Esophagus squamous epithelium (tissue), 5 donors: ENCODE measurements around the gene IFT27. TPM values are rescaled to one million over a fixed set of nuclear protein-coding genes. Genes with fewer than 3 reads are reported as not detected.

Source experiments
- DNase-seq: peaks from one replicate; lab custom pipeline; 2025; lab: John Stamatoyannopoulos, UW
- H3K27ac ChIP-seq, 4 donors: fragments of 200-600 bp; sonication (generic); one replicate each; pipeline ENCODE4 v1.5.1; 2016 to 2019; ENCODE audit warnings: mild to moderate bottlenecking in 1 of 4
- H3K27me3 ChIP-seq, 4 donors: fragments of 200-600 bp; sonication (generic); 1 replicate in 3 of 4; 2 replicates in 1 of 4; pipeline versions ENCODE4 v1.5.1 to v1.6.0; 2017 to 2021; ENCODE audit warnings: antibody characterized with exemption in 1 of 4
- H3K36me3 ChIP-seq, 3 donors: fragments of 200-600 bp; sonication (generic); one replicate each; pipeline ENCODE4 v1.5.1; 2016 to 2019
- H3K4me1 ChIP-seq, 3 donors: fragments of 200-600 bp; sonication (generic); one replicate each; pipeline ENCODE4 v1.5.1; 2017 to 2019
- H3K4me3 ChIP-seq, 4 donors: fragments of 200-600 bp; sonication (generic); 1 replicate in 3 of 4; 2 replicates in 1 of 4; pipeline ENCODE4 v1.5.1; 2016 to 2019; ENCODE audit warnings: mild to moderate bottlenecking in 2 of 4, moderate library complexity in 1 of 4
- H3K9me3 ChIP-seq, 3 donors: fragments of 200-600 bp; sonication (generic); one replicate each; pipeline ENCODE4 v1.5.1; 2016 to 2019
- WGBS, 2 donors: methylation state at CpG; one replicate each; pipeline ENCODE4 v1.1.5; 2018; 5-methylcytosine and 5-hydroxymethylcytosine counted together
- intact Hi-C: fragments of 100-400 bp; cut with DNase I; formaldehyde crosslinking; loops from one replicate; pipeline ENCODE4 v1.15.0; 2022
- total RNA-seq, 4 donors: library from RNA; depleted of rRNA; stranded (reverse); fragments of >200 nt; gene quantifications; one replicate each; pipeline ENCODE4 v1.1.0, GENCODE V29; 2016
- TF ChIP-seq, protein P1 (sequence below), 6 experiments: fragments of 450-650 bp in 4 of 6; fragments of 200-600 bp in 2 of 6; sonication (generic) in 2 of 6; IDR thresholded peaks; one replicate each; pipeline ENCODE4 v1.5.1; 2016 to 2019; ENCODE audit warnings: antibody characterized with exemption in 6 of 6, mild to moderate bottlenecking in 4 of 6, moderate library complexity in 4 of 6
- donor health status: DM: yes; HTN: yes; CAD: no.

The IFT27 gene
- total RNA-seq, 4 donors from 2014 or later, result 6.1 to 9.5 (median 8.1) TPM

DNA sequence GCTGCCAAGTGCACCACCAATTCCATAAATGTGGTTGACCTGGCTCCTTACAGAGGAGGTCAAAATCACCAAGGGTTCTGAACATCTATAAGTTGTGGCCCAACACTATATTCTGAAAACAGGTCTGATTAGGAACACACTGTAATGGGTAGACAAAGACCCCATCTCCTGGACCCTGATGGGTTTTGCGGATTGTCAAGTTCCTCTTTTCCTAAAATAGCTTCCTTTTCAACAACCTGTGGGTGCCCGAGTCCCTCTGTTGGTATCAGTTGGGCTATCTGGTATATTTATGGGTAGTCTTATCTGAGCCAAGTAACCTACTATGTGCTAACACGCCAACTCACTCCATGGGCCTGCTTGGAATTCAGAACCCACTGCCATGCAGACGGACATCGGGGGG is 62.5 kb downstream of the IFT27 start:
- WGBS, 2 donors, result 70 to 79% methylated on average over 5 of the region's 5 CpGs

More for the DNA sequence above, 62.5 kb downstream of the IFT27 start:
- H3K9me3 ChIP-seq, result no peaks in the 10 kb centered on the region
- H3K27me3 ChIP-seq, result peaks cover 0 to 72% (median 0%) of the 10 kb centered on the region in 4 donors
- H3K27ac ChIP-seq, result no peak overlapping the region
- intact Hi-C loops, result no loop called here
- H3K4me3 ChIP-seq, result no peak overlapping the region
- H3K36me3 ChIP-seq, result no peaks in the 10 kb centered on the region
- TF ChIP-seq, protein P1, sequence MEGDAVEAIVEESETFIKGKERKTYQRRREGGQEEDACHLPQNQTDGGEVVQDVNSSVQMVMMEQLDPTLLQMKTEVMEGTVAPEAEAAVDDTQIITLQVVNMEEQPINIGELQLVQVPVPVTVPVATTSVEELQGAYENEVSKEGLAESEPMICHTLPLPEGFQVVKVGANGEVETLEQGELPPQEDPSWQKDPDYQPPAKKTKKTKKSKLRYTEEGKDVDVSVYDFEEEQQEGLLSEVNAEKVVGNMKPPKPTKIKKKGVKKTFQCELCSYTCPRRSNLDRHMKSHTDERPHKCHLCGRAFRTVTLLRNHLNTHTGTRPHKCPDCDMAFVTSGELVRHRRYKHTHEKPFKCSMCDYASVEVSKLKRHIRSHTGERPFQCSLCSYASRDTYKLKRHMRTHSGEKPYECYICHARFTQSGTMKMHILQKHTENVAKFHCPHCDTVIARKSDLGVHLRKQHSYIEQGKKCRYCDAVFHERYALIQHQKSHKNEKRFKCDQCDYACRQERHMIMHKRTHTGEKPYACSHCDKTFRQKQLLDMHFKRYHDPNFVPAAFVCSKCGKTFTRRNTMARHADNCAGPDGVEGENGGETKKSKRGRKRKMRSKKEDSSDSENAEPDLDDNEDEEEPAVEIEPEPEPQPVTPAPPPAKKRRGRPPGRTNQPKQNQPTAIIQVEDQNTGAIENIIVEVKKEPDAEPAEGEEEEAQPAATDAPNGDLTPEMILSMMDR (IDR thresholded peaks at IDR 0.05), result no peak
- DNase-seq, result no peak
- H3K4me1 ChIP-seq, result no peaks in the 10 kb centered on the region

Other genes starting within 250 kb of the IFT27 start
- 100 to 1,000 TPM; 250 to 385 (median 268) TPM for gene EIF3D, start 247.0 kb downstream of the IFT27 start, total RNA-seq
- gene CACNG2, start 72.4 kb downstream of the IFT27 start, total RNA-seq, result not detected
- gene PVALB, start 40.9 kb upstream of the IFT27 start, total RNA-seq, result not detected
- gene NCF4, start 84.9 kb upstream of the IFT27 start, total RNA-seq, result 10 to 100 TPM in 2 of 4 donors, 1 to 10 TPM in 2; 2.1 to 15.1 (median 8.4) TPM
- gene CSF2RB, start 137.5 kb upstream of the IFT27 start, total RNA-seq, result 1 to 10 TPM; 1.5 to 6.1 (median 2.9) TPM
- gene TST, start 243.3 kb upstream of the IFT27 start, total RNA-seq, result 100 to 1,000 TPM in 2 of 4 donors, 10 to 100 TPM in 2; 60.8 to 163 (median 82.9) TPM
- 100 to 1,000 TPM in 3 of 4 donors, 10 to 100 TPM in 1; 88.4 to 160 (median 132) TPM for gene MPST, start 243.6 kb upstream of the IFT27 start, total RNA-seq